HG02763 (cell line): ENCODE measurements around the gene SPIRE1.
"Not testable (repeated sequence)": the region's sequence is repeated elsewhere in the genome, so short reads cannot be mapped to it uniquely, and the experiment has no call there.

ENCODE experiments used
- ATAC-seq: cut with Tn5 transposase; IDR thresholded peaks from one replicate; pipeline ENCODE4 v1.9.1; 2021; ENCODE audit warnings: mild to moderate bottlenecking, moderate library complexity; ENCODE audit not compliant: unreplicated experiment

Gene SPIRE1

GRCh38 chr18:12556946-12557806 is 100.7 kb downstream of the SPIRE1 start:
- no peak for ATAC-seq

GRCh38 chr18:12554796-12555388 is 103.0 kb downstream of the SPIRE1 start:
- no peak for ATAC-seq

GRCh38 chr18:12552879-12553242 is 105.0 kb downstream of the SPIRE1 start:
- ATAC-seq, result no peak

- not testable (repeated sequence) for ATAC-seq
These were observed 105.7 kb downstream of the SPIRE1 start for GRCh38 chr18:12551943-12552878.

DNA sequence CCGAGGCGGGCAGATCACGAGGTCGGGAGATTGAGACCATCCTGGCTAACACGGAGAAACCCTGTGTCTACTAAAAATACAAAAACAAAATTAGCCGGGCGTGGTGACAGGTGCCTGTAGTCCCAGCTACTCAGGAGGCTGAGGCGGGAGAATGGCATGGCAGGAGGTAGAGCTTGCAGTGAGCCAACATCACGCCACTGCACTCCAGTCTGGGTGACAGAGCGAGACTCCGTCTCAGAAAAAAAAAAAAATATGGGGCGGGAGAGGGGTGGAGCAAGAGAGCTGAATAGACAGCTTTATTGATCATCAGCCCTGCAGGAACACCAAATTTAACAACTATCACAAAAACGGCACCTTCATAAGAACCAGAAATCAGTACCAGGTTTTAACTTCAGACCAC is 106.4 kb downstream of the SPIRE1 start:
- ATAC-seq, result not testable (repeated sequence)

DNA sequence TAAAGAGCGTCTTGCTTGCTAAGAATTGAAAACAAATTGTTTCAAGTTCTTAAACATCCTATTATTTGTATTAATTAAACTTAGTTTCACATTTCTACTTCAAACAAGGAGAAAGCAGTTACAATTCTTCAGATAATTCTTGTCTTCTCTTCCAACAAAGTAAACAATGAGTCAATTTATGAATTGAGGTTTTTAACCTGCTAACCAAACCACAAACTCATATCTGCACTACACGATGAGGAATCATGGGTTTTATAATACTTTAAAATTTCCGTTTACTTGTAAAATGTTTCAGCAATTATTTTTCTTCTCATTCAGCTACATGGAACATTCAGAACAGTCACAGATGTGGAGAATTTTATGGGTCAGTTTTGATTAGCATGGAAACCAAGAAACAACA is 114.2 kb downstream of the SPIRE1 start:
- no peak for ATAC-seq

DNA sequence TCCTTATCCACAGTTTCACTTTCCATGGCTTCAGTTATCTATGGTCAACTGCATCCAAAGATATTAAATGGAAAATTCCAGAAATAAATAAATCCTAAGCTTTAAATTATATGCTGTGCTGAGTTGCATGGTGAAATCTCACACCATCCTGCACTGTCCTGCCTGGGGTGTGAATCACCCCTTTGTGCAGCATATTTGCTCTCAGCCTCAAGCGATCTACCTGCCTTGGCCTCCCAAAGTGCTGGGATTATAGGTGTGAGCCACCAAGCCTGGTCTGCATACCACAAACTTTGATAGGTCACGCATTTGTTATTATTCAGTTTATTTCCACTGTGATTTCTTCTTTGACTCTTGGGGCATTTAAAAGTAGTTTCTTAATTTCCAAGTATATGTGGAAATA is 117.2 kb downstream of the SPIRE1 start:
- ATAC-seq, result no peak

GRCh38 chr18:12539158-12539557 is 118.7 kb downstream of the SPIRE1 start:
- not testable (repeated sequence) for ATAC-seq

DNA sequence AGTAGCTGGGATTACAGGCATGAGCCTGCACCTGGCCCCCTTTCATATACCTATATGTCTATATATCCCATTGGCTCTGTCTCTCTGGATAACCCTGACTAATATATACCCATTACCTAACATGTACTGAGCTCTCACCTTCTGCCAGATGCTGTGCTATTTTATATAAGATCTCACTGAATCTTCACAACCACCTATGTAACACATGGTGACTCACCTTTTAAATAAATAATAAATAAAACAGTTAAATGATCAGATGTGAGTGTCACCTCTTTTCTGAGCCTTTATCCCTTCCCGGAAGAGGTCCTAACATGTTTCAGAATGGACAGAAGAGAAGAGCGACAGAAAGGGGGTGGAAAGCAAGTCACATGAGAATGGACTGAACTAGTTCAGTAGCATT is 123.1 kb downstream of the SPIRE1 start:
- no peak for ATAC-seq

DNA sequence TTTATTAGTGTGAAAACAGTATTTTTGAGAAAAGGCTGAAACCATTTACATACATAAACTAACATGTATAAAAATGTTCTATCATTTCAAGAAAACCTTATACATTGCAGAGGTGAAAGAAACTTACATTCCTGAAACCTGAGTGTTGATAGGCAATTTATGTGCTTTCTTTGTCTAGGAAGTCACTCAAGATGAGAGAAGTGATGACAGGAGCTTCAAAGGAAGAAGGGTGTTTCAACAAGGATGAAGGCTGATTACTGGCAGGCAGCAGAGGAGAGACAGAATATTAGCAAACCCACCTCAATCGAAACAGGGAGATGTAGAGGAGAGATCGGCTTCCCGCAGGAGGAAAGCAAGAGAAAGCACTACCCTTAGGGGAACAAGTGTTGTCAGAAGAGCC is 125.2 kb downstream of the SPIRE1 start:
- no peak for ATAC-seq

- no peak for ATAC-seq
These were observed 126.2 kb downstream of the SPIRE1 start for GRCh38 chr18:12531749-12532148.

GRCh38 chr18:12520442-12520992 is 137.4 kb downstream of the SPIRE1 start:
- no peak for ATAC-seq

- no peak for ATAC-seq
These were observed 138.9 kb downstream of the SPIRE1 start for GRCh38 chr18:12518832-12519531.

DNA sequence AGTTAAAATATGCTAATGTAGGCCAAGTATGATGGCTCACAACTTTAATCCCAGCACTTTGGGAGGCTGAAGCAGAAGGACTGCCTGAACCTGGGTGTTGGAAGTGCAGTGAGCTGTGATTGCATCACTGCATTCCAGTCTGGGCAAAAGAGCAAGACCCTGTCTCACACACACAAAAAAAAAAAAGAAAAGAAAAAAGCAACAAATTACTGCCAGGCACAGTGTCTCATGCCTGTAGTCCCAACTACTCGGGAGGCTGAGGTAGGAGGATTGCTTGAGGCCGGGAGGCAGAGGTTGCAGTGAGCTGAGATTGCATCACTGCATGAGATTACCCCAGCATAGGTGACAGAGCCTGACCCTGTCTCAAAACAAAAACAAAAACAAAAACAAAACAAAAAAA is 139.6 kb downstream of the SPIRE1 start:
- ATAC-seq, result no peak

DNA sequence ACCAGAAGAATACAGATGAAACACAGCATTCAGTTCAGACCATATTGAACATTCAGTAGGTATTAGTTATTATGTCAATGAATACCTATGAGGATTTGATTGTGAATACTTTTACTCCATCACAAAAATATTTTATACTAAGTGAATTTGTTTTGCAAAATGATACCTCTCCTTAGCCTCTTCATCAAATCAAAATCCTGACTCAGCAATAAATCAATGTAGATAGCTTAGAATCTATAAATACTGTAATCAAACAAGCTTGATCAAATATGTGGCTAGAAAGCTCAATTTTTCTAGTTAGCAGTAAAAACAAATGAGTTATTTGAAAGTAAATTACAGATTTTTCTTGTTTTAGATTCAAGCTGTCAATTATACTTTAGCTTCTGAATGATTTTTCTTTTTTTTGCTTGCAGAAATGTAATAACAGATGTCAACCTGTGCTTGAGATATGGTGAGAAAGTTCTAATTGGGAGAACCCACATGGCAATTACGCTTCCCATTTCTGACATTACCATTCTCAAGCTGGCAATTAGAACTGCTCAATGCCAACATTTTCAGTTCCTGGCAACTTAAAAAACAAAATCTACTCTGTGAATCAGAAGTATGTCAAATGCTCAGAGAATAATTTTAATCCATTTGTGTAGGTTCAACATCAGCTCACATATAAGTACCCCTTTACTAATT is 140.6 kb downstream of the SPIRE1 start:
- ATAC-seq, result no peak

DNA sequence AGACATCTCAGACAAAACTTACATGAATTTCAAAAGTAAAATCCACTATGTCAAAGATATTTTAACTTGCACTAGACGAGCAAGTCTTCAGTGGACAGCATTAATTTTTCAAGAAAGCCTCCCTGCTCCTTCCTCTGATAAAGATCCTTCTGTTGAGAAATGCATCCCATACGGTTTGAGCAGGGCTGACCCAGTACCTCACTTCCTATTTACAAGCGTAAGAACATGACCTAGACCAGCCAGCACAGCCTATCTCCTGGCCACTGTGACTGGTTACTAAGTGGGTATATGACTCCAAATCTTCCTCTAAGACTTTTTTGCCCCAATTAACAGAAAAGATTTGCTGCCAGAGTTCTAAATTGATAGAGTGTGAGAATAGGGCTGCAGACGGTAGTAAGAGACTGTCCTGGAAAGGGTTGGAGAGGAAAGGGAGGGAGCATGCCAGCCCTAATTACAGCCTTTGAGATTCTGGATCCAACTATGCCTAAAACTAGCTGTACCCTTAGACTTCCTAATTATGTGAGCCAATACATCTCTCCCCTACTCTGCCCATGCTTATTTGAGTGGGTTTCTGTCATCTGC is 141.8 kb downstream of the SPIRE1 start:
- ATAC-seq, result no peak

- no peak for ATAC-seq
These were observed 142.4 kb downstream of the SPIRE1 start for GRCh38 chr18:12515550-12515949.

DNA sequence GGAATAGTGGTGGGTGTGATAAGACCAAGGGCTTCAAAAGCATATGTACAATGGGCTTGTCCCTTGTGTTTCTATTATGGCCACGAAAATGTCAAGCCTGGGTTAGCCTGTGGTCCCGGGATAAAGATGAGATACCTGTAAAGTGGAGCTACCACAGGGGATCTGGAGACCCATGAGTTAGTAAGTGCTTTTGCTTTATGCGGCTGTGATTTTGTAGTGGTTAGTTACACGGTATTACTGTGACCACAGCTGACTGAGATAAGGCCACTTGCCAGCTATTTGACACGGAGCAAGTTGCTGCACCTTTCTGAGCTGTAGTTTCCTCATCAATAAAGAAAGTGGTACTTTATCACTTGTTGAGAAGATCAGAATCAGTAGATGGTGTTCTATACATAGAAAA is 150.9 kb downstream of the SPIRE1 start:
- ATAC-seq, result no peak

- no peak for ATAC-seq
These were observed 156.9 kb downstream of the SPIRE1 start for GRCh38 chr18:12500986-12501385.

- no peak for ATAC-seq
These were observed 160.1 kb downstream of the SPIRE1 start for GRCh38 chr18:12497839-12498238.
